Measurements from ENCODE around the gene MAP3K5. TPM values are rescaled to one million over a fixed set of nuclear protein-coding genes. Genes with fewer than 3 reads are reported as not detected.

Gene MAP3K5
- total RNA-seq, 1 donor from 2014 or later = 18.3 TPM

Small RNA genes within 50 kb of the gene (small RNA-seq; reads per million reads assigned to genes)
- gene RNA5SP219 = not detected

Other genes with a start within 250 kb of the MAP3K5 start
- gene MAP7, start 242.1 kb downstream of the MAP3K5 start, total RNA-seq = 5.7 TPM
- gene PEX7, start 30.1 kb upstream of the MAP3K5 start, total RNA-seq = 6.1 TPM
- 0.82 TPM for gene SLC35D3, start 129.8 kb upstream of the MAP3K5 start, total RNA-seq